ENCODE data around the gene MIA.

- TF ChIP-seq POLR2A (IDR thresholded peaks at IDR 0.05) (no peak), CTCF (IDR thresholded peaks at IDR 0.05) (no peak)
Measured at GRCh38 chr19:40815223-40815622, 39.9 kb downstream of the MIA start.

All from lower leg skin (tissue), 3 donors.